NCI-H2196 (cell line): ENCODE data around the gene MYBBP1A.
"Not testable (repeated sequence)": the region's sequence is repeated elsewhere in the genome, so short reads cannot be mapped to it uniquely, and the experiment has no call there.

Experiments used
- DNase-seq: peaks from one replicate; lab custom pipeline; 2025; ENCODE audit not compliant: unreplicated experiment; lab: John Stamatoyannopoulos, UW

Gene MYBBP1A

DNA sequence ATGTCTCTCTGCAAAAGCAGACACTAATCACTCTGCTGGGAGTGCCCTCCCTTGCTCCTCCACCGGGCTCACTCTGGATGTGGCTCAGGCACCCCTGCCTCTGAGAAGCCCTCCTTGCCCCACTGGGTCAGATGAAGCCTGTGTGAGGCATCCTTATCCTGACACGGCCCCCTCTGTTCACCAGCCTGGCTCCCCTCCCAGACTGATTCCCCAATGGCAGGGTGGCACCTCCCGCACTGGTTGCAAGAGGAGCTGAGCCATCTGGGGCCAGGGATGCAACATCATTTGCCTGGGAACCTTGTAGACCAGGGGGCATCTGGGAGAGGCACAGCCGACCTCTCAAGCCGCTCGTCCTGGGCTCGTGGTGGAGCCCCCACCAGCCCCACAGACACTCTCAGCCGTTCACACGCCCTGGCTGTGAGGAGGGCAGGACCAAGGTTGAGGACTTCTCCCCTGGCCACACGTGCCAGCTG lies 35.8 kb upstream of the MYBBP1A start:
- no peak for DNase-seq

DNA sequence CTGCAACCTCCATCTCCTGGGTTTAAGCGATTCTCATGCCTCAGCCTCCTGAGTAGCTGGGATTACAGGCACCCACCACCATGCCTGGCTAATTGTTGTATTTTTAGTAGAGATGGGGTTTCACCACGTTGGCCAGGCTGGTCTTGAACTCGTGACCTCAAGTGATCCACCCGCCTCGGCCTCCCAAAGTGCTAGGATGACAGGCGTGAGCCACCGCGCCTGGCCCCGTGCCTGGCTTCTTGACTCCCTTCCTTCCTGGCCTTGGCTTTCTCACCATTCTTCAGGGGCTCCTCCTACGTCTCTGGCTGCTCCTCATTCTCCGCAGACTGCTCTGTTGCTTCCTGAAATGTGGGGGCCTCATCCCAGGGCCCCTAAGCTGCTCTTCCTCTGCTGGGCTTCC lies 34.9 kb upstream of the MYBBP1A start:
- DNase-seq: not testable (repeated sequence)

- no peak for DNase-seq
Measured at GRCh38 chr17:4588898-4589625, 33.9 kb upstream of the MYBBP1A start.

- DNase-seq: no peak
Measured at GRCh38 chr17:4588391-4588790, 33.2 kb upstream of the MYBBP1A start.

- no peak for DNase-seq
Measured at GRCh38 chr17:4587803-4588202, 32.6 kb upstream of the MYBBP1A start.

- no peak for DNase-seq
Measured at GRCh38 chr17:4587195-4587594, 32.0 kb upstream of the MYBBP1A start.

GRCh38 chr17:4586043-4586442 lies 30.9 kb upstream of the MYBBP1A start:
- DNase-seq: no peak

GRCh38 chr17:4585638-4585994 lies 30.4 kb upstream of the MYBBP1A start:
- DNase-seq: no peak

DNA sequence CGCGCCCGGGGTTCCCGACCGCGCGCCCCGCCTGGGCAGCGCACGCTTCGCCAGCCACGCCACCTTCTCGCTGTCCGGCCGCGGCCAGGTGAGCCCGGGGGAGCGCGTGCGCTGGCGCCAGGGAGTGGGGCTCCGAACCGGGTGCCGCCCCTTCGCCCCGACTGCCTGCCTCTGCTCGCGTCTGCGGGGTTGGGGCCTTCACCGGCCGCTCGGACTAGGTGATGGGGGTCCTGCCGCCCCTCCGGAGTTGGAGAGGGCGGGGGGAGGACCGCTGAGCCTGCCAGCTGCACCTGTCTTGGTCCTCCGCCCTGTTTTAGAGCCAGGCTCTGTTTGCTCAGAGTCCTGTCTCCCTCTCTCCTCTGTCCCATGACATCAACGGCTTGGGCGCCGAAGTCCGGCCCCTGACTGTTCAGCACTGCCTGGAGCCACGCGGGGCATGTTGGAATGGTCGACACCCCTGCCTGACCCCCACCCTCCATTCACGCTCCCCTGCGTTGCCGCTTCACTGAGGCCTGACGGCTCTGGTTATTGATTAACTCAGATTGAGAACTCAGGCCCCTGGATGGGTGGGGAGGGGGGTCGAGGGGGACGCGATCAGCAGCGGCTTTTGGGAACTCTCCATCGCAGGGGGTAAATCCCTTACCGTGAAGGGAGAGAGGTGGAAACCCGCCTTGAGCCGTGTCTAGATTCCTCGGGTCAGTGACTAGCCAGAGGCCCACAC lies 29.9 kb upstream of the MYBBP1A start:
- no peak for DNase-seq

DNA sequence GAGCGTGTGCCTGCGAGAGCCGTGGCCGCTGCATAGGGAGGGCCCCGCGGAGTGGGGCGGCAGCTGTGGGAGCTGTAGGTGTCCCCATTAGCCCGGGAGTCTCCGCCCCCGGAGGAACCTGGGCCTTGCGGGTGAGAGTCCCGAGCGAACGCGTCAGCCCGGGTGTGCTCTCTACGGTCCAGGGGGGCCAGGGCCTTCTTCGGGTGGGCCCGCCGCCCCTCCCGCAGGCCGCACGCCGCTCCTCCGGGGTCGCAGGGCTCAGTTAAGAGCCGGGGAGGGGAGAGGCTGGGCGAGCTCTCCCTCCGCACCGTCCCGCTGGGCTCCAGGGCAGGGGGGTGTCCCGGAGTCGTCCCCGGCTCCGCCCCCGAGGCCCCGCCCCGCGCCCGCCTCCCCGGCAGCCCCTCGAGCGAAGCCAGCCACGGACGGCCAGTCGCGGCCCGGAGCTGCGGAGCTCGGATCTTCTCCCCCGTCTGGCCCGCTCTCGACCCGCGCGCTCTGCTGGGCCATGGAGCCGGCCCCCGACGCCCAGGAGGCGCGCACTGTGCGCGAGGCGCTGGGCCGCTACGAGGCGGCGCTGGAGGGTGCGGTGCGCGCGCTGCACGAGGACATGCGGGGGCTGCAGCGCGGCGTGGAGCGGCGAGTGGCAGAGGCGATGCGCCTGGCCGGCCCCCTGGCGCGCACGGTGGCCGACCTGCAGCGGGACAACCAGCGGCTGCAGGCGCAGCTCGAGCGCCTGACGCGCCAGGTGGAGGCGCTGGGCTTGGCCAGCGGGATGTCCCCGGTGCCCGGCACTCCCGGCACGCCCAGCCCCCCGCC lies 29.1 kb upstream of the MYBBP1A start, which contains the start of gene SMTNL2:
Gene SMTNL2 (plus strand): TSS at position 429 of the 816 bp plus-strand sequence. CDS start 77 bp downstream, at position 506.
- DNase-seq: no peak

DNA sequence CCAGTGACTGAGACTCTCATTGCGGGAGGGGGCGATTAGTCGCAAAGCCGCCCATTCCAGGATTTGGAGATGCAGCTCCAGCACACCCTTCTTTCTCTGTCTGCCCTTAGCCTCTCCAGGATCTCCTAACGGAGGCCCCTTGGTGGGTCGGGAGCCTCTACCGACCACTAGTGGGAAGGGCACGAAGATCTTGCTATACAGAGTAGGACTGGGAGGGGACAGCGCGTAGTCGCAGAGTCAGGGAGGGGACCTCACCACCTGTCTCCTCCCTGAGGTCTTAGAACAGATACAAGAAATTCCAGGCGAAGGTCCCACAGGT lies 28.6 kb upstream of the MYBBP1A start:
- no peak for DNase-seq

DNA sequence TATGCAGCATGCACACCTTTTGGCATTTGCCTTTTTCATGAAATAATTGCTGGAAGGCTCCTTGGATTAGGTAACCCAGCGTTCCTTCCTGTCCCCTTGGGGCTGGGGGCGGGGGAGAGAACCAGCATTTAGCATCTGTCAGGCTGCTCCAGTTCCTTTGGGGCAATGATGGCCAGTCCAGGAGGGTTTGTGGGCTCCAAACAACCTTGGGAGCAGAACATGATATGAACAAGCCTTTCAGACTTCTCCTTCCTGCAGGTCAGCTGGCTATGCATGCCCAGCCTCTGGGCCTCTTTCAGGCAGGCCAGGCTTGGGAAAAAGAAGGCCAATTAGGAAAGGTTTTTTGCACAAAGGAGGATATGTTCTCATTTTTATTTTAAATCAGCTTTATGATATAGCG lies 28.0 kb upstream of the MYBBP1A start:
- DNase-seq: no peak

GRCh38 chr17:4582691-4583090 lies 27.5 kb upstream of the MYBBP1A start:
- DNase-seq: no peak

GRCh38 chr17:4582101-4582501 lies 26.9 kb upstream of the MYBBP1A start:
- DNase-seq: no peak

- DNase-seq: no peak
Measured at GRCh38 chr17:4580291-4580690, 25.1 kb upstream of the MYBBP1A start.

- DNase-seq: no peak
Measured at GRCh38 chr17:4579678-4580077, 24.5 kb upstream of the MYBBP1A start.

GRCh38 chr17:4578349-4578748 lies 23.2 kb upstream of the MYBBP1A start:
- not testable (repeated sequence) for DNase-seq

- DNase-seq: no peak
Measured at GRCh38 chr17:4577386-4577993, 22.3 kb upstream of the MYBBP1A start.

DNA sequence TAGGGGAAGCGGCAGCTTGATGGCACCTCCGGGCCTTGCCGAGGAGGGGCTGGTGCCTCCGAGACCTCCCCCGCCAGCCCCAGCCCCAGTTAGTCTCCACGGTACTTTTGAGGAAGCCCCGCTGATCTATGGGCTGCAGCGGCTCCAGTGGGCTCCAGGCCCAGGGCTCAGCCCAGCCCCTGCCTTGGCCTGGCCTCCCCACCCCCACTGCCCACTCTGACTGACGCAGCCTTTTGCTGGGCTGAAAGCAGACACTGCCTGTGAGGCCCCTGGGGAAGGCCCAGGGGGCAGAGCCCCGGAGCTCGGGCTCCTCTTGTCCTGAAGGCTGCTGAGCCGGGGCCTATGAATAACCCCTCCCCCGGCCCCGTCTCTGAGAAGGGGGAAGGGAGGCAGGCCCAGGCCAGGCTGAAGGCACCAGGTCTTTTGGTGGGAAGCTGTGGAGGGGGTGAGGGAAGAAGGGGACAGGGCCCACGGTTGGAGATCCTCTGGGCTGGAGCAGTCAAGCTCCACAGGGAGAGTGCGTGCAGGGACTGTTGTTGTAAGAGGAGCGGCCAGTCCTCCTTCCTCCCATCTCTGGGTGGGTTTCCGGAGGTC lies 21.6 kb upstream of the MYBBP1A start:
- no peak for DNase-seq

DNA sequence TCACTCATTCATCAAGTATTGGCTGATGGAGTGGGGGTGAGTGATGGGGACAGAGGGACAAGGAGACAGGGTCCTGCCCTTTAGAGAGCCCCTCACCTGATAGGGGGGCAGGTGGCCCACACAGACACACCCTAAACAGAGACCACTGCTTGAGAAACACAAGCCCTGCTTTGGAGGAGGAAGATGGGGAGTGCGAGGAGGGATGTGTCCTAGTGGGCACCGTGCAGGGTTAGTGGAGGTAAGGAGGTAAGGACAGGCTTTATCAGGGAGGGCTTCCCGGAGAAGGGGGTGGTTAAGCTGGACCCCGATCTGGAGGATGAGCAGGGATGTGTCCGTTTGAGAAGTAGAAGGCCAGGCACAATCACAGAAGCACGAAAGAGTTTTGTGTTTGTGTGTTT lies 21.0 kb upstream of the MYBBP1A start:
- no peak for DNase-seq

- DNase-seq: no peak
Measured at GRCh38 chr17:4574448-4575045, 19.4 kb upstream of the MYBBP1A start.
